ENCODE data around the gene RHPN2. TPM values are rescaled to one million over a fixed set of nuclear protein-coding genes. Genes with fewer than 3 reads are reported as not detected.
"Not testable (repeated sequence)": the region's sequence is repeated elsewhere in the genome, so short reads cannot be mapped to it uniquely, and the experiment has no call there.

Gene RHPN2
- total and polyA plus RNA-seq, 7 donors, result 0.16 to 1.1 (median 0.57) TPM

- ATAC-seq, result no peak
- TF ChIP-seq, protein P1, sequence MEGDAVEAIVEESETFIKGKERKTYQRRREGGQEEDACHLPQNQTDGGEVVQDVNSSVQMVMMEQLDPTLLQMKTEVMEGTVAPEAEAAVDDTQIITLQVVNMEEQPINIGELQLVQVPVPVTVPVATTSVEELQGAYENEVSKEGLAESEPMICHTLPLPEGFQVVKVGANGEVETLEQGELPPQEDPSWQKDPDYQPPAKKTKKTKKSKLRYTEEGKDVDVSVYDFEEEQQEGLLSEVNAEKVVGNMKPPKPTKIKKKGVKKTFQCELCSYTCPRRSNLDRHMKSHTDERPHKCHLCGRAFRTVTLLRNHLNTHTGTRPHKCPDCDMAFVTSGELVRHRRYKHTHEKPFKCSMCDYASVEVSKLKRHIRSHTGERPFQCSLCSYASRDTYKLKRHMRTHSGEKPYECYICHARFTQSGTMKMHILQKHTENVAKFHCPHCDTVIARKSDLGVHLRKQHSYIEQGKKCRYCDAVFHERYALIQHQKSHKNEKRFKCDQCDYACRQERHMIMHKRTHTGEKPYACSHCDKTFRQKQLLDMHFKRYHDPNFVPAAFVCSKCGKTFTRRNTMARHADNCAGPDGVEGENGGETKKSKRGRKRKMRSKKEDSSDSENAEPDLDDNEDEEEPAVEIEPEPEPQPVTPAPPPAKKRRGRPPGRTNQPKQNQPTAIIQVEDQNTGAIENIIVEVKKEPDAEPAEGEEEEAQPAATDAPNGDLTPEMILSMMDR (IDR thresholded peaks at IDR 0.05), result no peak
- DNase-seq, result no peak
- Histone ChIP-seq H3K27ac (no peak overlapping the region), H3K4me3 (no peak overlapping the region), H3K4me1 (no peaks in the 10 kb centered on the region), H3K9me3 (no peaks in the 10 kb centered on the region), H3K27me3 (ENCODE audit: insufficient read depth in 3 of 3, low read length in 2 of 3) (no peaks in the 10 kb centered on the region), H3K36me3 (ENCODE audit: insufficient read depth in 1 of 2, low read depth in 1 of 2) (no peaks in the 10 kb centered on the region)
- intact Hi-C loops (cut with DNase I), result no loop called here
- 92 to 95% (median 93%) methylated on average over 10 of the region's 10 CpGs for WGBS, 3 donors
Observed at GRCh38 chr19:33035461-33035860, 29.2 kb downstream of the RHPN2 start.

DNA sequence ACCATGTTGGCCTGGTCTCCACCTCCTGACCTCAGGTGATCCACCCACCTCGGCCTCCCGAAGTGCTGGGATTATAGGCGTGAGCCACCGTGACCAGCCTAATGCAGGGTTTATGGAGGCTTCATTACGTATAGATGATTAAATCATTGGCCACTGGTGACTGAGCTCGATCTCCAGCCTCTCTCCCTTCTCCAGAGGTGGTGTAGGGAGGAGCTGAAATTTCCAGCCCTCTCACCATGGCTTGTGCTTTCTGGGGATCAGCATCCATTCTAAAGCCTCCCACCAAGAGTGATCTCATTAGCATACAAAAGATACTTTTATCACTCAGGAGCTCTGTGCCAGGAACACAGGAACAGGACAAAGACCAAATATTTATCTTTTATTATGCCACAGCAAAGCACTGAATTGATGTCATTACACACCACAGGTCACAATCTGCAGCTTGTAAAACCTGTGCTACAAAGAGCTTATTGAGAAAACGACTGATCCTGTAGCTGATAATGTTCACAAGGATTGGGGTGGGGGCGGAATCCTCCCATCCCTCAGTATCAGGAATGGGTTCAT is 32.4 kb downstream of the RHPN2 start:
- Histone ChIP-seq H3K36me3 (ENCODE audit: insufficient read depth in 1 of 2, low read depth in 1 of 2) (no peaks in the 10 kb centered on the region), H3K9me3 (peaks cover 3% of the 10 kb centered on the region), H3K4me3 (no peak overlapping the region), H3K4me1 (no peaks in the 10 kb centered on the region), H3K27me3 (ENCODE audit: insufficient read depth in 3 of 3, low read length in 2 of 3) (no peaks in the 10 kb centered on the region), H3K27ac (no peak overlapping the region)
- intact Hi-C loops (cut with DNase I), result no loop called here
- WGBS, 3 donors, result 35 to 50% (median 44%) methylated on average over 8 of the region's 8 CpGs
- ATAC-seq (no peak), DNase-seq (no peak)
- TF ChIP-seq, protein P1 (IDR thresholded peaks at IDR 0.05), result no peak

GRCh38 chr19:33029746-33030303 is 34.9 kb downstream of the RHPN2 start:
- intact Hi-C loops (cut with DNase I), result no loop called here
- ATAC-seq (no peak), DNase-seq (no peak)
- TF ChIP-seq, protein P1 (IDR thresholded peaks at IDR 0.05), result no peak
- 90 to 92% (median 92%) methylated on average over 9 of the region's 9 CpGs for WGBS, 3 donors
- no peaks in the 10 kb centered on the region for H3K4me1 ChIP-seq
- H3K9me3 ChIP-seq, result peaks cover 3% of the 10 kb centered on the region
- no peak overlapping the region for H3K27ac ChIP-seq
- H3K4me3 ChIP-seq, result no peak overlapping the region
- H3K27me3 ChIP-seq (ENCODE audit: insufficient read depth in 3 of 3, low read length in 2 of 3), result no peaks in the 10 kb centered on the region
- H3K36me3 ChIP-seq (ENCODE audit: insufficient read depth in 1 of 2, low read depth in 1 of 2), result no peaks in the 10 kb centered on the region

- ATAC-seq; H3K27me3 ChIP-seq (ENCODE audit: insufficient read depth in 3 of 3, low read length in 2 of 3); H3K36me3 ChIP-seq (ENCODE audit: insufficient read depth in 1 of 2, low read depth in 1 of 2); DNase-seq; H3K27ac ChIP-seq; H3K4me3 ChIP-seq; intact Hi-C loops (cut with DNase I); H3K4me1 ChIP-seq; H3K9me3 ChIP-seq: not testable (repeated sequence)
- WGBS, 3 donors, result 87 to 90% (median 89%) methylated on average over 5 of the region's 5 CpGs
Observed at GRCh38 chr19:33026602-33027001, 38.1 kb downstream of the RHPN2 start.

- WGBS, 3 donors, result 87 to 91% (median 90%) methylated on average over 12 of the region's 12 CpGs
- H3K4me3 ChIP-seq; ATAC-seq; H3K4me1 ChIP-seq; intact Hi-C loops (cut with DNase I); H3K27me3 ChIP-seq (ENCODE audit: insufficient read depth in 3 of 3, low read length in 2 of 3); H3K27ac ChIP-seq; DNase-seq; H3K36me3 ChIP-seq (ENCODE audit: insufficient read depth in 1 of 2, low read depth in 1 of 2); H3K9me3 ChIP-seq: not testable (repeated sequence)
Observed at GRCh38 chr19:33025468-33026238, 39.0 kb downstream of the RHPN2 start.
